IPS-20b (cell line): Measurements from ENCODE around the gene NCF4.

ENCODE experiments used
- H3K27ac ChIP-seq: one replicate; pipeline ENCODE4 v1.5.1; 2013; ENCODE audit warnings: low read length
- H3K27me3 ChIP-seq: 2 replicates; pipeline ENCODE4 v1.6.1; 2013; ENCODE audit warnings: mild to moderate bottlenecking, low read length, inconsistent platforms; ENCODE audit not compliant: insufficient read depth
- H3K36me3 ChIP-seq: 2 replicates; pipeline ENCODE4 v1.6.1; 2013; ENCODE audit warnings: low read depth, mild to moderate bottlenecking, inconsistent platforms, low read length, moderate library complexity; ENCODE audit not compliant: insufficient read depth
- H3K4me1 ChIP-seq: 2 replicates; pipeline ENCODE4 v1.6.1; 2013; ENCODE audit warnings: mild to moderate bottlenecking, control low read depth, inconsistent platforms, low read length, moderate library complexity; ENCODE audit not compliant: insufficient read depth
- H3K4me3 ChIP-seq: 2 replicates; pipeline ENCODE4 v1.5.1; 2013; ENCODE audit warnings: mild to moderate bottlenecking, low read length, inconsistent platforms
- H3K9ac ChIP-seq: 2 replicates; pipeline ENCODE4 v1.6.1; 2013; ENCODE audit warnings: low read depth, mild to moderate bottlenecking, inconsistent platforms, low read length, moderate library complexity
- H3K9me3 ChIP-seq: 2 replicates; pipeline ENCODE4 v1.6.1; 2013; ENCODE audit warnings: mild to moderate bottlenecking, low read depth, low read length, inconsistent platforms; ENCODE audit not compliant: insufficient read depth

Gene NCF4

DNA sequence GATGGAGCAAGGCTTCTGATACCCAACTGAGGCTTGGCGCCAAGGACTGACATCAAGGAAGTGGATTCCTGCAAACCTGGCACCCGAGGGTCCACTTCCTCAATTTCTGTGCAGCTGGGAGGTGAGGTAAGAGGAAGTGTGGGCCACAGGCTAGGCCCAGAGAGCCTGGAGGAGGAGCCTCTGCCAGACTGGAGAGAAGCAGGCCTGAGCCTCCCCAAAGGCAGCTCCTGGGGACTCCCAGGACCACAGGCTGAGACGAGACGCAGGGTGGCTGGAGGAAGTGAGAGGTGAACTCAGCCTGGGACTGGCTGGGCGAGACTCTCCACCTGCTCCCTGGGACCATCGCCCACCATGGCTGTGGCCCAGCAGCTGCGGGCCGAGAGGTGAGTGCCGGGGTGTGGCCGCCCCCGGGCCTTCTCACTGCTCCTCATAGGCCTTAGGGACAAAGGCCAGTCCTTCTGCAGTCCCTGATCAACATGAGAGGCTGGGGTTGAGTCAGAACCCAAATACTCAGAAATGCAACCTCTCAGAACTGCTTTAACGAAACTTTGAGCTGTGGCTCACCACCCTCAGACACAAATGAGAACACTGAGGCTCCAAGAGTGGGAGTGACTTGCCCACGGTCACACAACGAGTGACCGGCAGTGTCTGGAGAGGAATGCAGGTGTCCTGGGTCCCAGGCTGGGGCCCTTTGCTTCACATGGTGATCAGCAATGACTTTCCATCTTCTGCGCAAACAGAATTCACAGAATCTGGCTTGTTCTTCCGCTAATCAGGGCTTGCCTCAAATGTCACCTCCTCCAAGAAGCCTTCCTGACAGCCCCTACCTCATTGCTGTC is at the start of gene NCF4:
NCF4 (plus strand) TSS at position 186 of the 839 bp plus-strand sequence; CDS start at position 352, 166 bp downstream.
- H3K4me1 ChIP-seq, result no peaks in the 10 kb centered on the region
- no peaks in the 10 kb centered on the region for H3K36me3 ChIP-seq
- no peak within 1 kb of the TSS for H3K4me3 ChIP-seq
- no peaks in the 10 kb centered on the region for H3K9me3 ChIP-seq
- H3K27ac ChIP-seq, result no peak within 1 kb of the TSS
- H3K9ac ChIP-seq, result no peak within 1 kb of the TSS
- peaks cover 41% of the 10 kb centered on the region for H3K27me3 ChIP-seq

DNA sequence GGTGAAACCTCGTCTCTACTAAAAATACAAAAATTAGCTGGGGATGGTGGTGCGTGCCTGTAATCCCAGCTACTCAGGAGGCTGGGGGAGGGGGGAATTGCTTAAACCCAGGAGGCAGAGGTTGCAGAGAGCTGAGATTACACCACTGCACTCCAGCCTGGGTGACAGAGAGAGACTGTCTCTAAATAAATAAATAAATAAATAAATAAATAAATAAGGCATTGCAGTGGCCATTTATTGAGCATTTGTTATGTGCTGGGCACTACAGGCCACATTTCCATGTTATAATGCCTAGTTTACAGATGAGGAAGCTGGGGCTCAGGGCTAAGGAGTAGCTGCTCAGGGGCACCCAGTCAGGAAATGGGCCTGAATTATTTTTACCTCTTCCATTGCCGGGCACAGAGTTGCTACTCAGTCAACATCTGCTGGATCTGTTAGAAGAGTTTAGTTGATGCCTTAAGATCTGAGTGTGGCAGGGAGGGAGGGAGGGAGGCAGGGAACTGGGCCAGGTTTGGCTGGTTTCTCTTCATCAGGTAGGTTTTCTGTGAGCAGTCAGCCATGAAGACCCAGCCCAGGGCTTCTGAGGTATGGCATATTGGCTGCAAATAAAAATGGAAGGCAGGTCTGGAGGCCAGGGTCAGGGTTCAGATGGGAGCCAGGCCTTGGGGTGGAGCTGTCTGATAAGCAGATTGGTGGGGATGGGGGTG is 49.6 kb upstream of the NCF4 start:
- Histone ChIP-seq H3K27me3 (peaks cover 35% of the 10 kb centered on the region), H3K9me3 (no peaks in the 10 kb centered on the region), H3K4me1 (peaks cover 2% of the 10 kb centered on the region; the same call in 1 of the 2 replicates), H3K27ac (no peak overlapping the region), H3K36me3 (no peaks in the 10 kb centered on the region), H3K4me3 (no peak overlapping the region), H3K9ac (no peak overlapping the region)

DNA sequence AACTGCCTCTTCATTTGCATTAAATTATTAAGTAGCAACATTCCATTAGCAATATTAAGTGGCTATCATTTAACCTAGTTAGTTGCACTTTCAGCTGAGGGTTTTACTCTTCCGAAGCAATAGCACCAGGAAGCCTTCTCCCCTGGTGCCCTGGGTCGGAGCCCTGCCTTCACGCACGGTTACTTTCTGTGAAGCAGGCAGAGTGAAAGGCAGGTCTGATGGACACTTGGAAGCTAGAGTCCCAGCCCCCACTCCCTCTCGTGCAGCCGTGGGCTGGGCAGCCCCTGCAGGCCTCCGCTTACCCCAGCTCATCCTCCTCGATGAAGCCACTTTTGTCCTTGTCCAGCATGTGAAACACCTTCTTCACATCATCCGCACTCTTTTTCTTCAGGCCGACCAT is 46.0 kb upstream of the NCF4 start:
- no peaks in the 10 kb centered on the region for H3K36me3 ChIP-seq
- H3K27me3 ChIP-seq, result peaks cover 71% of the 10 kb centered on the region
- no peak overlapping the region for H3K9ac ChIP-seq
- H3K4me3 ChIP-seq, result no peak overlapping the region
- H3K9me3 ChIP-seq, result no peaks in the 10 kb centered on the region
- peaks cover 7% of the 10 kb centered on the region for H3K4me1 ChIP-seq
- no peak overlapping the region for H3K27ac ChIP-seq

DNA sequence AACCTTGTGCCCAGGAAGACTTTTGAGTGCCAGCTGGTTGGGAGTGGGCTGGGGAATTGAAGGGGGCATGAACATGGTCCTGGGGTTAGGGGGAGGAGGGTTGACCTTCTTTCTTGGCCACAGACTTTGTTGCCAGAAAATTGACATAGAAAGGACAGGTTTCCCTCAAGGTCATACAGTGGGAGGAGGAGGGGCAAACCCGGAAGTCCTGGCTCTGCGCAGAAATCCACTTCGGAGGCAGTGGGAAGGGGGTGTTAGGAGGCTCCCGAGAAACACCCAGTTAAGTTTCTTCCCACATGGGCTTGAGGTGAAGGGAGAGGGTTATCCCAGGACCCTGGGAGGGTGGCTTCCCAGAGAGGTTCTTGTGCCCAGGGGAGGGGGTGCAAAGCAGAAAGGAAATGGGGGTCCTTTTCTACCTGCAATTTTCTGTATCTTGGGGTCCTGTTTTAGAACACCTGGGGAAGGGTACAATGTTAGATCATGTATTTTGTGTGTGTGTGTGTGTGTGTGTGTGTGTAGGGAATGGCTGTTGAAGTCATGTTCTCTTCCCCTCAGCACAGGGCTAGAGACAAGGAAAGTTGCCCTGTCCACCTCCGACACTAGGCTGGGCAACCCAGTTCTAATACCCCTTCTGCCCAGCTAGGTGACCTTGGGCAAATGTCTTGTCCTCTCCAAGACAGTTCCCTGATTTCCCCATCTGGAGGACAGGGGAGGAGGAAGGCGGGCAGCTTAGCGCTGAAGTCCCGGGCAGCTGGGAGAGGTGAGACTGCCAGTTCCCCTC is 45.1 kb upstream of the NCF4 start:
- H3K36me3 ChIP-seq, result no peaks in the 10 kb centered on the region
- no peak overlapping the region for H3K27ac ChIP-seq
- peaks cover 7% of the 10 kb centered on the region for H3K4me1 ChIP-seq
- no peaks in the 10 kb centered on the region for H3K9me3 ChIP-seq
- H3K9ac ChIP-seq, result no peak overlapping the region
- peaks cover 79% of the 10 kb centered on the region for H3K27me3 ChIP-seq
- peak overlapping the region; percentile 77; the same call in 1 of the 2 replicates for H3K4me3 ChIP-seq

DNA sequence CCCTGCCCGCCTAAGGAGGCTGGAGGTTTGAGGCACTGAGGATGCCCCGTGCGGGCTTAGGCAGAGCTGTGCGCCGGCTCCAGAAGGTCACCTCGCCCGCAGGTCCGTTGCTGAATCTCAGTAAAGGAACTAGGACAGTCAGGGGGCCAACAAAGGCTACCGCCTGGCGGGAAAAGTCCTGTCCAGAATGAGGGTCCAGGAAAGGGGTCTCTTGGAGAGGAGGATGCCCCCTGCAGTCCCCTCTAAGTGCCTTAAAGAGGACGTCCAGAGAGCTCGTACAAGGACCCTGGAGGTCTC is 44.5 kb upstream of the NCF4 start:
- Histone ChIP-seq H3K27me3 (peaks cover 80% of the 10 kb centered on the region), H3K4me3 (peak overlapping the region; percentile 77; the same call in 1 of the 2 replicates), H3K9ac (no peak overlapping the region; the same call in 1 of the 2 replicates)

DNA sequence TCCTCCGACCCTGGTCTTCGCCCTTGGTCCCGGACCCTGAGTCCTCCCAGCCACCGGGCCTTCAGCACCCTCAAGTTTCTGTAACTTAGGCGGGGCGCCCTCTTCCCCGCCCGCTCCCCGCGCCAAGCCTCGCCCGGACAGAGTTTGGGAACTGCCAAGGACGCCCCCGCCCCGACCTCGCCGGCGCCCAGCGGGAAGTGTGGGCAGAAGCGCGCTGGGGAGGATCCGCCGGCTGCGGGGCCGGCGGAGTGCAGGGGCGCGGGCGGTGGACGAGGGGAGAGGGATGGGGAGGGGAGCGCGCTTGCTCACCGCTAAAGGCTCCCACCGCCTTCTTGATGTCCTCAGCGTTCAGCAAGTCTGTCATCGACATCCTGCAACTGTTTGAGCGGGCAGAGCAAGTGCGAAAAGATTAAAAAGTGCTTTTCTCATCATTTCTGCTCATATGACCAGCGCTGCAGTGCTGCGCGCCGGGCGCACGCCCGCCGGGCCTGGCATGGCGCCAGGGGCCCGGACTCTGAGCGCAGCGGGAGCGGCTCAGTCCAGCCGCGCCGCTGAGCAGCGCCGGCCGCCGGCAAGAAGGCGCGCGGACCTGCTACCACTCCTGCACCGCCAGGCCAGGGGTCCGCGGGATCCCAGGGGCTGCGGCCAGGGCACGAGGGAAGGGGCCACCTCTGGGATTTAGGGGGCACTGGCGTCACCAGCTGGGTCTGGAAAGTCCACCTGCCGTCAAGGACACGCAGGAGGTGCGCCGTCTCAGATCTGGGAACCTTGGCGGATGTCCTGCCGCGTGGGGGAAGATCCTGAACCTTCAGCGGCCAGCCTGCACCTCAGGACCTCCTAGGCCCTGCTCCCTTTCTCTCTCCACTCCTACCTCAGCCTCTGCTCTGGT is 43.9 kb upstream of the NCF4 start, which contains the start of gene PVALB:
PVALB (minus strand) TSS at position 400 of the 889 bp plus-strand sequence; CDS start at position 370, 30 bp downstream.
- H3K4me3 ChIP-seq, result peak within 1 kb of the TSS; percentile 77
- peaks cover 80% of the 10 kb centered on the region for H3K27me3 ChIP-seq
- H3K9me3 ChIP-seq, result no peaks in the 10 kb centered on the region
- H3K9ac ChIP-seq, result no peak within 1 kb of the TSS; the same call in 1 of the 2 replicates
- peaks cover 7% of the 10 kb centered on the region for H3K4me1 ChIP-seq
- no peaks in the 10 kb centered on the region for H3K36me3 ChIP-seq
- no peak within 1 kb of the TSS for H3K27ac ChIP-seq

More for the DNA sequence above, 44.5 kb upstream of the NCF4 start:
- H3K27ac ChIP-seq, result no peak overlapping the region
- no peaks in the 10 kb centered on the region for H3K9me3 ChIP-seq
- H3K4me1 ChIP-seq, result peaks cover 7% of the 10 kb centered on the region
- H3K36me3 ChIP-seq, result no peaks in the 10 kb centered on the region

DNA sequence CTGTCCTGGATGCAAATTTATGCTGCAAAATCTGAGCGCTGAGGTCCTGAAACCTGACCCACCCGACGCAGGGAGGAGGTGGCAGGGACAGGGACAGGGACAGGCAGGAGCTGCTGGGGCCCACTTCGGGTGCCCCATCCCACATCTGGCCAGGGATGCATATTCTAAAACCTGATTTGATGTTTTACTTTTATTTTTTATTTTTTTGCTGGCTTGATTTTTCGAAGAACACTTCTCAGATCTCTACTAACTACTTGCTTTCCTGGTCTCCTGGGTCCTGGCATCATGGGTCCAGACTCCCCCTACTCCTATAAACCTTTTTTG is 43.3 kb upstream of the NCF4 start:
- Histone ChIP-seq H3K4me3 (peak overlapping the region; percentile 77), H3K27me3 (peaks cover 80% of the 10 kb centered on the region), H3K9ac (no peak overlapping the region), H3K27ac (no peak overlapping the region), H3K4me1 (peaks cover 9% of the 10 kb centered on the region), H3K36me3 (no peaks in the 10 kb centered on the region), H3K9me3 (no peaks in the 10 kb centered on the region)

DNA sequence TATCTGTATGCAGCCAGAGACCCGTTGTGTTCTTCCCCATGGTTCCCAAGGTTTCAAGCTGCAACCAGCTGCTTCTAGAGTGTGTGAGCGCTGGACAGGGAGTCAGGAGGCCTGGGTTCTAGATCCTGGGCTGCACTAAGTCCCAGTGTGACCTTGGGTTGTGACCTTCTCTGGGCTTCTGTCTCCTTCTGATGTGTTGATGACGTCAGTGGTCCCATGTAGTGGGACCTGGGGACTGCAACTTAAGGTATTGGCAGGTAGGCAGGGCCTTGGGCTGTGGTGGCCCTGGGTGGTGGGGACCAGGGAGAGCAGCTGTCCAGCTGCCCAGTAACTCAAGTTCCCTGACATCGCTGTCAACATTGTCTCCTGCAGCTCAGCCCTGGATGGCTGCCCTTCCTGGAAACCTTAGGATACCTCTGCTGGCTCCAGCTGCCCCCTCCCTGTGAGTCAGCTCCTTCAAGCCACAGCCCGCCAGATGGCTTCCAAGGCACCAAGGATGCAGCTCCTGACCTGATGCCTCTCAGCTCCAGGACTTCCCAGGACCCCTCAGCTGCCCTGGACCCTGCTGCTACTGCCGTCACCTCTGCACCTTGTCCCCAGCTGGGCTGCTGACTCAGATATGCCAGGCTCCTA is 42.7 kb upstream of the NCF4 start:
- Histone ChIP-seq H3K27ac (no peak overlapping the region), H3K27me3 (peaks cover 75% of the 10 kb centered on the region), H3K9me3 (no peaks in the 10 kb centered on the region), H3K9ac (no peak overlapping the region), H3K4me1 (peaks cover 13% of the 10 kb centered on the region), H3K4me3 (no peak overlapping the region), H3K36me3 (no peaks in the 10 kb centered on the region)

DNA sequence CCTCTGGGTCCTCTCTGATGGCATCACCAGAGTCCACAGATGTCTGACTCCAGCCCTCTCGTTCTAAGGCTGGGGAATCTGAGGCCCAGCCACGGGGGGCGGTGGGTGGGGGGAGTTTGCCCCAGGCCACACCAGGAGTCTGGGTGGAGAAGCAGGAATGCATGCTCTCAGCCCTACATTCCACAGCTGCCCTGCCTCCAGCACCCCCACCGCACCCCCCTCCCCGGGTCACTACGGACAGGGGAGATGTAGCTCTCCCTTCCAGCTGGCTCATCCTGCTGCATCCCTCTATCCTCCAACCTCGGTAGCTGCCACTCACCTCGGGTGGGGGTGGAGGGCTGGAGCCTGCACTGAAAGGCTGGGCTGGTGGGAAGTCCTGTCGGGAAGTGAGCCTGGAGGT is 41.7 kb upstream of the NCF4 start:
- Histone ChIP-seq H3K36me3 (no peaks in the 10 kb centered on the region), H3K4me1 (peaks cover 13% of the 10 kb centered on the region), H3K27me3 (peaks cover 66% of the 10 kb centered on the region), H3K9me3 (no peaks in the 10 kb centered on the region), H3K27ac (no peak overlapping the region), H3K9ac (no peak overlapping the region), H3K4me3 (no peak overlapping the region)

DNA sequence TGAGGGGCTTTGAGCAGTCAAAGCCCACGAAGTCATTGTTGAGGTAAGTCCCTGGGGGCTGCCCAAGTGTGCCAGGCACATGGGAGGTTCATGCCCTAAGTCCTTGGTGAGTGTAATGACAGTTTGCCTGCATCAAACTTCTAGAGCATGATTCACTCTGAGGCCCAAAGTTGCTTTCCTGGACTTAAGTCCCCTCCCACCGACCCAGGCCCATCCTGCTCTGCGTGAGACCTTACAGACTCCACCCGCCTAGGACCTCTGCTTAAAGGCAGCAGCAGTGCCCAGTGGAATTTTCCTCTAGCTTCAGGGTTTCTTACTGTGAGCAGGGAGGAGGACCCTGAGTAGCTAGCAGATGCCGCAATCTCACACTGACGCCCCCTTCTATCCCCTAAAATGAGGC is 38.2 kb upstream of the NCF4 start:
- peaks cover 31% of the 10 kb centered on the region for H3K27me3 ChIP-seq
- no peak overlapping the region for H3K4me3 ChIP-seq
- no peak overlapping the region for H3K27ac ChIP-seq
- peaks cover 11% of the 10 kb centered on the region for H3K4me1 ChIP-seq
- no peak overlapping the region for H3K9ac ChIP-seq
- no peaks in the 10 kb centered on the region for H3K9me3 ChIP-seq
- no peaks in the 10 kb centered on the region for H3K36me3 ChIP-seq
